Measurements from ENCODE around the gene SUGP2. TPM values are rescaled to one million over a fixed set of nuclear protein-coding genes. Genes with fewer than 3 reads are reported as not detected.
A peak's percentile ranks its signal among the peaks of the same experiment; 100 is the strongest.

The SUGP2 gene
- total RNA-seq, 2 donors from 2014 or later: 120 to 128 TPM

DNA sequence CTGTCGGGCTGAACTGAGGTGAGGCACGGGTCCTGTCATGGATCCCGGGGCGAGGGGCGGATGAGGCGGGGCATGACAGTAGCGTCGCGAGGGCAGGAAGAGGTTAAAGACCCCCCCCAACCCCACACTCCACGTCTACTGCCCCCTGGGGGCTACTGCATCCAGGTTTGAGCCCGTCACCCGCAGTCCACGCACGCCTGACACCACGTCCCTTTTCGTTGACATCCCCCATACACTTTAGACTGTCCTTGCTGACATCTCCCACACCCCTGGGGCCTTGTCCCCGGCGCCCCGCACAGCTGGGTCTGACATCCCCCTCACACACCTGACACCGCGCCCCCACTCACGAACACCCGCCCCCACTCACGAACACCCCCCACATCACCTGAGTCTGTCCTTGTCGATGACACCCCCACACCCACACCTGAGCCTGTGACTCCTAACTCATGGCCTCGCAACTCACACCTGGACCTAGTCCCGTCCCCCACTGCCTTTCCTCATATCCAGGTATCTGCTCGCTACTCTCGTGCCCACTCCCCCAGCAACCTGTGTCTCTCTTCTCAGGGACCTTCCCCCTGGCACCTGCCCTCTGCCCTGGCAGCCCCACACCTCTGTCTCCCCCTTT lies 30.9 kb upstream of the SUGP2 start:
- Mint-ChIP-seq H3K4me1 (peaks cover 6% of the 10 kb centered on the region), H3K36me3 (ENCODE audit: low read depth) (no peaks in the 10 kb centered on the region)
- peak; percentile 0 for ATAC-seq (replicated peaks)

DNA sequence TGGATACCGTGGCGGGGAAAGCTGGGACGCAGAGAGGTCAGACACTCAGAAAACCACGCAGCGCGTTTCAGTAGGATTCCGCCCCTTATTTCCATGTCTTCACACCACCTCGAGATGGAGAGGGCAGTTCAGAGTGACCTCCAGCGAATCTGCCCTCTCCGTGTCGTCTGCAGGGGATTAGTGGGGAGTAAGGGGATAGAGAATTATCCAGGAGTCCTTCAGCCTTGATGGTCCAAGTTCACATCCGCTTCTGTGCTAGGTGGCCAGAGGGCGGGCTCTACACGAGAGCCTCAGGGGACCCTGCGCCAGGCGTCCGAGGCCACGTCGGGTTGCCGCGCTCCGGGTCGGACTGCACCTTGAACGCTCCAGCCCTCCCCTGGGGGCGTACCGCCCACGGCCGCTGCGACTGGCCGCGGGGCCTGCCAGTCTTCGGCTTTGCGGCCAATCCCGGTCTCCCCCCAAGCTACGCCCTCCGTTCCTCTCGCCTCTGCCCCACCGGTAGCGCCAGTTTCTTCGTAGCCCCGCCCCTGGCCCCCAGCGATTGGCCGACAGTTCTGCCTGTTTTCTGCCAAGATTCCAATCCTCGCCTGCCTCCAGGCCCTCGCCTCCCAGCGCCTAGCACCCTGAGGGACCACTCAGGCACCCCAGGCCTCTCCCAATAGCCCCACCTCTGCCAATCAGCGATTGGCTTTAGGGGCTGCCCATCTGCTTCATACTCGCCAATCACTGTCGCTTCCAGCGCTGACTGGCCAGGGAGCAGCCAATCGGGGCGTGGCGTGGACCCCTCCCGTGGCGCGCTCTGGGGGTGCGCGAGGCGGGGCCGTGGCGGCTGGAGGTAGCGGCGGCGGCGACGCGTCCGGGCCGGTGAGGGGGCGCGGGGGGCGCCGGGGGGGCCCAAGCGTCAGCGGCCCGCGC lies 30.1 kb upstream of the SUGP2 start, which contains the start of gene SLC25A42:
TSS of gene SLC25A42 (plus strand) at position 812 of the 915 bp plus-strand sequence. CDS start 32,131 bp downstream, outside the sequence.
- peaks cover 6% of the 10 kb centered on the region for H3K4me1 Mint-ChIP-seq

More for the DNA sequence above, 30.9 kb upstream of the SUGP2 start:
- peak overlapping the region; percentile 75 for H3K27ac Mint-ChIP-seq
- no peaks in the 10 kb centered on the region for H3K27me3 Mint-ChIP-seq
- H3K9me3 Mint-ChIP-seq: no peaks in the 10 kb centered on the region
- peak overlapping the region; percentile 87 for H3K4me3 Mint-ChIP-seq

DNA sequence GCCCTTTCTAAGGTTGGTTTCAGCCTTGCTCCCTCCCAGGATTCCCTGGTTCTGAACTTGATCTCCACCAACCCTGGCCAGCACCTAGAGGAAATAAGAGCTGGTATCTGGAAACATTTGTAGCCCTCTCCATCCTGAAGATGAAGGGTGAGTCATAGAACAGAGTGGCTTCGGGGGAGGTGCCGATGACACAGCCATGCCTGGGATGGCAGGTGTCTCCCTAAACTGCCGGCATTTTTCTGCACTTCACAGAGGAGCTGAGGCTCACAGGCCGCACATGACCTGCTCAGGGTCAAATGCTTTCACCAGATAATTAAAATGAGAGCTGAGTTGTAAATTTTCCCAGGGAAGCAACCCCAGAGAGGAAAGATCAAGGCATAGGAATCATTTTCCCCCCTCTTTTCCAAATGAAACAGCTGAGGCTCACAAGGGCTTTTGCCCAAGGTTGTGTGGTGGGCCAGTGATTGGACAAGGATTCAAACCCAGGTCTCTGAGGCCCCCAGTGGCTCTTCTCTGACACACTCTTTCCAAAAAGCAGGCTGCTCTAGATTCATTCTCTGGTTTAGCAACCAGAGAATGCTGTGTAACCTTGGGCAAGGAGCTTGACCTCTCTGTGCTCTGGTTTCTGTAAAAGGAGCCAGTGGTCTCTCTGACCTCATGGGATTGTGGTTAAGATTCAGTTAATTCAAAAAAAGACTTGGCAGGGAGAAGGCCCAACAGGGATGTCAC lies 29.3 kb upstream of the SUGP2 start:
- Mint-ChIP-seq H3K27me3 (no peaks in the 10 kb centered on the region), H3K27ac (peak overlapping the region; percentile 75), H3K4me1 (peaks cover 6% of the 10 kb centered on the region), H3K9me3 (no peaks in the 10 kb centered on the region), H3K36me3 (ENCODE audit: low read depth) (no peaks in the 10 kb centered on the region), H3K4me3 (peak overlapping the region; percentile 87)
- ATAC-seq (replicated peaks): no peak

More for the DNA sequence above, 30.1 kb upstream of the SUGP2 start, which contains the start of gene SLC25A42:
- peak within 1 kb of the TSS; percentile 87 for H3K4me3 Mint-ChIP-seq
- no peaks in the 10 kb centered on the region for H3K27me3 Mint-ChIP-seq
- no peaks in the 10 kb centered on the region for H3K36me3 Mint-ChIP-seq (ENCODE audit: low read depth)
- ATAC-seq (replicated peaks): peak; percentile 96
- H3K9me3 Mint-ChIP-seq: no peaks in the 10 kb centered on the region
- H3K27ac Mint-ChIP-seq: peak within 1 kb of the TSS; percentile 75

DNA sequence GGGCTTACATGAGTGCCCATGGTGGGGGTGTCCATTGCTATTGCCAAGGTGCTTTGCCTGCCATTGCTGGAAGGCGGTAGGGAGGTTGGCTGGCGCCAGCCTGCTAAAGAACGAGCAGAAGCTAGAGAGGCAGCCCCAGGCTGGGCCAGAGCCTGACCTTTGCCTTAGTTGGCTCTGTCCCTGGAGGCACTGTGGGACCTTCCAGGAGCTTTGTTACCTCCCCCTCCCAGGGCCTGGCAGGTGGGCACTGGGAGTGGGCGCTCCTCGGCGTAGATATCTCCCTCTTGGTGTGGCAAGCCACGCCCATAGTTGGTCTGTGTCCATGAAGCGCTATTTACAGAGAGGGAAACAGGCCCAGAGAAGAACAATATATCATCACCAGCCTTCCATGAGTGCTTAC lies 28.2 kb upstream of the SUGP2 start:
- ATAC-seq (replicated peaks): no peak
- no peak overlapping the region for H3K4me3 Mint-ChIP-seq
- H3K36me3 Mint-ChIP-seq (ENCODE audit: low read depth): peaks cover 9% of the 10 kb centered on the region
- no peaks in the 10 kb centered on the region for H3K27me3 Mint-ChIP-seq
- H3K27ac Mint-ChIP-seq: no peak overlapping the region
- H3K9me3 Mint-ChIP-seq: no peaks in the 10 kb centered on the region
- H3K4me1 Mint-ChIP-seq: peaks cover 6% of the 10 kb centered on the region

DNA sequence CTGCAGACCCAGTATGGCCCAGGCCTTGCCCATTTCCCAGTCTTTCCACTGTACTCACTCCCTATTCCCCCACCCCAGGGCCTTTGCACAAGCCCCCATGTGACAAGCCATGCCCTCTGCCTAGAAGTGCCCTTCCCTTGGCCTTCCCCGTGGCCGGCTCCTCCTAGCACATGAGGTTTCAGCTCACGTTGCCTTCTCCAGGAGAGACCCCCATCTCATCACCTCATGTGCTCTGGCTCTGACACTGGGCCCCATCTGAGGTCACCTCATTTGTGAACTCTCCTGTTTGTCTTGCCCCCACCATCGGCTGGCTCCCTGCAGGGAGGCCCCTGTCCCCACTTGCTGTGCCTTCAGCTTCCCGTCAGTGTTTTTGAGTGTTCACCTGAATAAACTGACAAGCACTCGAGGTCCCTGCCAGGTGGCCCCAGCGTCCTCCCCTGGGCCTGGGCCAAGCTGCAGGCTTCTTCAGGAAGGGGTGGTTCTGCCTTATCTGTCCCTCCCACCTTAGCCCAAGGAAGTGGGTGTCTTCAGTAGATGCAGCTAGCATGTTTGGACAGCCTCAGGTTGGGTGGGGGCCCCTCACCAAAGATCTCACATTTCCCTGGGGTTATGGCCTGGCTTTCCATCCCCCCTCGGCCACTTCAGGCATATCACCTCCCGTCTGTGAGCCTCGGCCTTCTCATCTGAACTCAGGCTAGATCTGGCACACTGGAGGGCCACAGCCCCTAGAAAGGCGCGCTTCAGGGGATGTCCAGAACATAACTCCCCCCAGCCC lies 26.7 kb upstream of the SUGP2 start:
- Mint-ChIP-seq H3K9me3 (no peaks in the 10 kb centered on the region), H3K27me3 (no peaks in the 10 kb centered on the region), H3K4me1 (peaks cover 6% of the 10 kb centered on the region), H3K36me3 (ENCODE audit: low read depth) (peaks cover 20% of the 10 kb centered on the region), H3K27ac (no peak overlapping the region), H3K4me3 (no peak overlapping the region)
- ATAC-seq (replicated peaks): no peak

DNA sequence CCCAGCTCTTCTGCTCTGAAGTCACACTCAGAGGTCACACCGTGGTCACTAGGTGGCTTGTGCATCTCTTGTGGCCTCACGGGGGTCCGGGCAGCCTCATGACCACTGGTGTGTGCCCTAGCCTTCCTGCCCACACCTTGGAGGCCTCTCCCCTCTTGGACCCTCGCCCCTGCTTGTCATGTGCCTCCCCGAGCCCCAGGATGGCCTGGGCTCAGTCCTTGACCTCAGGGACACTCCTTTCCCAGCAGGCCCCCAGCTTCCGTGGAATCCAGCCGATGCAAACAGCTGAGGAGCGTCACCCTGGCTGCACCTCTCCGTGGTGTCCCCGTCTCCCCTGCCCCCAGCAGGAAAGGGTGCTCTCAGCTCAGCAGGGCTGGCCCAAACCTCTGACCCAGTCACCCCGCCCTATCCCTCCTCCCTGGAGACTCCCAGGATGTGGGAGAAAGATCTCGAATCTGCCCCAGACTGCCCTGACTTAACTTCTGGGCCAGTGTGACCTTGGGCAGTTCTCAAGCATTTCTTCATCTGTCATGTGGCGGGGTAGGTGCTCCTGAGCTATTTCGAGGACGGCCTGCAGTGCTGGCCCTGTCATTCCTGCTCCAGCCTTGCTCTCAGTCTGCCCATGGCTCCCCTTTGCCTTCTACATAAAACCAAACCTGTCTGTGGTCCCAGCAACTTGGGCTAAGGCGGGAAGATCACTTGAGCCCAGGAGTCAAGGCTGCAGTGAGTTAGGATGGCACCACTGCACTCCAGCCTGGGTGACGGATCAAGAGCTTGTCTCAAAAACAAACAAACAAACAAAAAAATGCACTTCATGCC lies 25.9 kb upstream of the SUGP2 start:
- no peak for ATAC-seq (replicated peaks)
- Mint-ChIP-seq H3K27me3 (no peaks in the 10 kb centered on the region), H3K27ac (no peak overlapping the region), H3K4me3 (no peak overlapping the region), H3K4me1 (no peaks in the 10 kb centered on the region), H3K9me3 (no peaks in the 10 kb centered on the region), H3K36me3 (ENCODE audit: low read depth) (peaks cover 23% of the 10 kb centered on the region)

DNA sequence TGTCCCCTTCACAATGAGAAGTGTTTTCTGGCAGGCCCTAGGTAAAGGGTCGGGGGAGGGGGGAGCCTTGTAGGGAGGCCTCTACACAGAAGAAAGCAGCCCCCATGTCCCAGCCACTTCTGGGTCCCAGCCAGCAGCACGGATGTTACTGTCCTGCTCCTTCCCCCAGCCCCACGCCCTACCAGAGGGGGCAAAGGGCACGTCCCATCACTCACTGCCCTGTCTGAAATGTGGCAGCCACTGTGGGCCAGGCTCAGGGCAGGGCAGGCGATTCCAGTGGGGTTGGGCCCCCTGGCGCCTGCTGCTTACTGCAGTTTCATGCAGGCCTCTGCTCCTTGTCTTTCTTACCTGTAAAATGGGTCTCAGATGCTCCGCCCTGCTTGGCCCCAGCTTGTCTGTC lies 24.4 kb upstream of the SUGP2 start:
- Mint-ChIP-seq H3K9me3 (no peaks in the 10 kb centered on the region), H3K27me3 (no peaks in the 10 kb centered on the region), H3K4me3 (no peak overlapping the region), H3K4me1 (no peaks in the 10 kb centered on the region), H3K27ac (no peak overlapping the region), H3K36me3 (ENCODE audit: low read depth) (peaks cover 34% of the 10 kb centered on the region)
- no peak for ATAC-seq (replicated peaks)

DNA sequence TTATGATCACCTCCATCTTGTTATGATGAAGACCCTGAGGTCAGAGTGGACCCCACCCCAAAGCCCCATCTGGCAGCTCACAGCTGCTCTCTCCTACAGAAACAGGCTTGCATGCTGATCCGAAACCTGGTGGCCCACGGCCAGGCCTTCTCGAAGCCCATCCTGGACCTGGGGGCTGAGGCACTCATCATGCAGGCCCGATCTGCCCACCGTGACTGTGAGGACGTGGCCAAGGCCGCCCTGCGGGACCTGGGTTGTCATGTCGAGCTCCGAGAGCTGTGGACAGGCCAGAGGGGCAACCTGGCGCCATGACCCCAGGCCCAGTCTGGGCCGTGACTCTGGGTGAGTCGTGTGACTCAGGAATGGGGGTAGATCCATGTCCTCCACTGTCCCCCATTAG lies 24.0 kb upstream of the SUGP2 start:
- no peak for ATAC-seq (replicated peaks)
- H3K36me3 Mint-ChIP-seq (ENCODE audit: low read depth): peaks cover 37% of the 10 kb centered on the region
- no peak overlapping the region for H3K27ac Mint-ChIP-seq
- H3K4me3 Mint-ChIP-seq: no peak overlapping the region
- no peaks in the 10 kb centered on the region for H3K4me1 Mint-ChIP-seq
- H3K9me3 Mint-ChIP-seq: no peaks in the 10 kb centered on the region
- H3K27me3 Mint-ChIP-seq: no peaks in the 10 kb centered on the region

DNA sequence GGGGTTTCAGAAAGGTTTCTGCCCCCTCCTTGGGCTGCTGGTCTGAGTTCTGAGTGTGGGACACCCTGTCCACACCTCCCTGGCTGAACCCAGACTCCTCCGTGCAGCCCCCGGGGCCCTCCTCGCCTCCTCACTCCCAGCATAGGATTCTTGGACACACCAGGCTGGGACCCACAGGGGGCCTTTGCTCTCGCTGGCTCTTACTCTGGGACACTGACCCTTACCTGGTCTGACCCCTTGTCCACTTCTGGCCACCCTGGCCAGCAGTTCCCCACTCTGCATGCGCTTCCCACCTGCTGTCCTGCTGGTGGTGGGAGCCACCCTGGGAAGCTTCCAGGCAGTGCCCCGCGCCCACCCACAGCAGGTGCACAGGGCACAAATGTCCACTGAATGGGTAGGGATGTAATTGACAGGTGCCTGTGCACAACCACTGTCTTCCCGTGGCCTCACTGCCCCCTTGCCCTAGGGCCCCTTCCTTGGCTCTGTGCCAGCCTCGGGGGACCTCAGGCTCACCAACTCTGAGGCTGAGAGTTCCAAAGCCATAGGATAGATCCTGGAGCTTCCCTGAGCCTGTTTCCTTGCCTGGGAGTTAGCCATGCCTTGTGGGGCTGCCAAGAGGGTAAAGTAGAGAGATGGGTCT lies 23.4 kb upstream of the SUGP2 start:
- Mint-ChIP-seq H3K36me3 (ENCODE audit: low read depth) (peaks cover 39% of the 10 kb centered on the region), H3K9me3 (no peaks in the 10 kb centered on the region), H3K27me3 (no peaks in the 10 kb centered on the region), H3K4me1 (no peaks in the 10 kb centered on the region), H3K27ac (no peak overlapping the region), H3K4me3 (no peak overlapping the region)
- ATAC-seq (replicated peaks): no peak

DNA sequence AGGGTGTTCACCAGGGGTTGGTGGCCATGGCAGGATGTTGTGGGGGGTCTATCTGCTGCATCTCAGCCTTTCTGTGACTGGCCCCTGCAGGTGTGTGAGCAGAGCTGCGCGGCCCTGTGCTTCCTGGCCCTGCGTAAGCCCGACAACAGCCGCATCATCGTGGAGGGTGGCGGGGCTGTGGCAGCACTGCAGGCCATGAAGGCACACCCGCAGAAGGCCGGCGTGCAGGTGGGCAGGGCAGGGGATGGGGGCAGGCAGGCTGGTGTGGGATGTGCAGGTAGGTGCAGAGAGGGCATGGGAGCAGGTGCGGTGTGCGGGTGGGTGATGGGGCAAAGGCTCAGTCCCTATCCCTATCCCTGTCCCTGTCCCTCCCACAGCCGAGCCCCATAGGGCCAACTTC lies 22.4 kb upstream of the SUGP2 start:
- no peaks in the 10 kb centered on the region for H3K27me3 Mint-ChIP-seq
- H3K36me3 Mint-ChIP-seq (ENCODE audit: low read depth): peaks cover 50% of the 10 kb centered on the region
- ATAC-seq (replicated peaks): no peak
- no peaks in the 10 kb centered on the region for H3K9me3 Mint-ChIP-seq
- H3K4me1 Mint-ChIP-seq: no peaks in the 10 kb centered on the region
- H3K27ac Mint-ChIP-seq: no peak overlapping the region
- no peak overlapping the region for H3K4me3 Mint-ChIP-seq

DNA sequence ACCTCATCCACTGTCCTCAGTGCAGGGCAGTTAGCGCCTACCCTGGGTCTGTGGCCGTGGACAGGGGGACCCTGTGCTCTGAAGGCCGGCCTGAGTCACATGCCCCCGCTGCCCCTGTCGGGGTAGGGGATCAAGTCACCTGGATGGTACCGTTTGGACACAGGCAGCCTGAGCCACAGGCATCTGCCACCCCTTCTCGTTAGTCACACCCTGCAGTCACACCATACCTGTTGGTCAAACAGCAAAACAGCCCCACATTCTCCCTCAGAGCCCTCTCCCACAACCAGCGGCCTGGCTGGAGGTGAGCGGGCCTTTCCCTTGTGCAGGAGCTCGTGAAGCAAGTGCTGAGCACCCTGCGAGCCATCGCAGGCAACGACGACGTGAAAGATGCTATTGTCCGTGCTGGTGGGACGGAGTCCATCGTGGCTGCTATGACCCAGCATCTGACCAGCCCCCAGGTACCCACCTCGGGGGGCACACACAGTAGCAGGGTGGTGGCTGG lies 21.7 kb upstream of the SUGP2 start:
- H3K4me3 Mint-ChIP-seq: no peak overlapping the region
- H3K27me3 Mint-ChIP-seq: no peaks in the 10 kb centered on the region
- no peak overlapping the region for H3K27ac Mint-ChIP-seq
- no peak for ATAC-seq (replicated peaks)
- H3K4me1 Mint-ChIP-seq: no peaks in the 10 kb centered on the region
- peaks cover 57% of the 10 kb centered on the region for H3K36me3 Mint-ChIP-seq (ENCODE audit: low read depth)
- H3K9me3 Mint-ChIP-seq: no peaks in the 10 kb centered on the region

DNA sequence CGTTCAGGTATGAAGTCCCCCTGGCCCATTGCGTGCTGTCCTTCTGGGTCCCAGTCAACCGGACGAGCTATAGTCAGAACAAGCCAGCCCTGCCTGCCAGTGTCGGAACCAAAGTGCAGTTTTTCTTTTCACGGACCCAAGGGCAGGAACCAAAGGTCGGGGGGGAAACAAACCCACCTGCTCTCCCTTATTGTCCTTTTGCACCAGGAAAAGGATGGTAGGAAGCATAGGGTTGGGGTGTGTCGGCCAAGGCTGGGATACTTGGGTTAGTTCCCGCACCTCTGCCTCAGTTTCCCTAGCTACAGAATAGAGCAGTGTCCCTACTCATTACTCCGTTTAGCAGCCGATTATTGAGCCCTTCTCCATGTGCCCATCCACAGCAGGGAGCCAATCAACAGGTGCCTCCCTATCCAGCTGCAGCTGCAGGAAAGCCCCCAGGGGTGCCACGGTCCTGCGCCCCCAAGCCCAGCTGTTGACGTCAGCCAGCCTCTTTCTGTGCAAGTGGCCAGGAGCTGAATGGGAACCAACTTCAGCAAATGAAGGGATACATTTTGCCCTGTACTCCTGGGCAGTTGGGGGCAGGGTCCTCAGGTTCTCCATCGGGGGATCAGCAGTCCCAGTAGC lies 21.1 kb upstream of the SUGP2 start:
- H3K9me3 Mint-ChIP-seq: no peaks in the 10 kb centered on the region
- H3K4me3 Mint-ChIP-seq: no peak overlapping the region
- H3K4me1 Mint-ChIP-seq: no peaks in the 10 kb centered on the region
- no peaks in the 10 kb centered on the region for H3K27me3 Mint-ChIP-seq
- peaks cover 62% of the 10 kb centered on the region for H3K36me3 Mint-ChIP-seq (ENCODE audit: low read depth)
- ATAC-seq (replicated peaks): no peak
- no peak overlapping the region for H3K27ac Mint-ChIP-seq

Data from activated T-helper 17 cell treated with anti-CD3 and anti-CD28 coated beads, Interleukin-2, amount 50 U/mL, for 72 hours (primary cell).